Measurements from ENCODE around the gene CHTF18. TPM values are rescaled to one million over a fixed set of nuclear protein-coding genes. Genes with fewer than 3 reads are reported as not detected.

The CHTF18 gene
- polyA plus RNA-seq, 2 donors: 14.8 to 28.9 TPM

DNA sequence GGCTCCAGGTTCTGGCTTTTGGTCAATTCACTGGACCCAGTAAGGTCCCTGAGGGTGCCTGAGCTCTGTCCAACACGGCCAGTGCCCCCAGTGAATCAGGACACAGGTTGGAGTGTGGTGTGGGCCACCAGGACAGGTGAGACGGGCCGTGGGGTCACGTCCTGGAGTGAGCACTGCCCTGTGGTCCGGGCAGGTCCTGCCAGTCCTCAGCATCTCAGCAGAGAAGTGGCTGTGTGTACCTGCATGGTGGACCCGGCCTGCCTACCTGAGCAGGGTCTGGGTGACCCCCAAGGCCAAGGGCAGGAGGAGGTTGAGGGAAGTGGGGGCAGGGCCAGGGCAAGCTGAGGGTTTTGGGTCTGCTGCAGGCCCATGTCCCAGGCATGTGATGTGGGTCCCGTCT lies 14.0 kb downstream of the CHTF18 start:
- H3K4me3 ChIP-seq (ENCODE audit: low read depth in 1 of 2, low read length in 2 of 2): no peak overlapping the region
- H3K27ac ChIP-seq (ENCODE audit: low read depth in 2 of 2, low read length in 1 of 2): no peak overlapping the region

DNA sequence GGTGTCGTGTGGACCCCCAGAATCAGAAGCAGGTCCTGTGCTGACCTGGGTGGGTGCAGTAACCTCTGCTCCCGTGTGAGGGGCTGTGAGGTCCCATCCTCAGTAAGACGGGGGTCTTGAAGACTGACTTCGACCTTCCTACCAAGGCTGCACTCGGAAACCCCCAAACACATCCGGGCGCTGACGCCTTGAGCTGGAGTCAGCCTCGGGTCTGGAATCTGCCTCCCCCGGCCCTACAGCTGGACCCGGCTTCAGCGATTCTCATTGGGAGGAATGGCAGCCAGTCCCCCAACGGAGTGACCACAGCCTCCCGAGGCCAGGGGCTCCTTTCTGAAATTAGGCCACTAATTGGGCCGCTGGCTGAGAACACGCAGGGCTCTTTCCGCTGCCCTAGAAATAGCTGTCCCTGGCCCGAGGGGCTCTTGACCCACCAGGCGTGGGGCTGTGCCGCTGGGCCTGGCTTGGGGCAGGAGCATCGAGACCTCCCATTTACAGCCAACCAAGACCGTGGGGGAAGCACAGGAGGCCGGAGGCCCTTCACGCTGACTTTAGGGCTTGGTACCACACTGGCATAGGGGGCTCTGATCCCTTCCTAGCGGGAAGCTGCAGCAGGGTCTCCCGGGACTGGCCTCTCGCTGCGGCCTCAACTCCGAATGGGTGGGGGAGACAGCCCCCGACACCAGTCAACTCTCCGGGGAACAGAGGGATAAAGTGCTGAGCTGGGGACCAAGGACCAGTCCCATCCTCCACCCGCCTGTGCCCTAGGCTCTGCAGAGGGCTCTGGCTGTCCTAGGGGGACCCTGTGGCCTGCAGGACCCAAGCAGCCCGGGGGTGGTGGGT lies 14.7 kb downstream of the CHTF18 start:
- no peak overlapping the region for H3K4me3 ChIP-seq (ENCODE audit: low read depth in 1 of 2, low read length in 2 of 2)
- no peak overlapping the region for H3K27ac ChIP-seq (ENCODE audit: low read depth in 2 of 2, low read length in 1 of 2)
- H3K9me3 ChIP-seq (ENCODE audit: control insufficient read depth in 2 of 2, insufficient read depth in 1 of 2, low read depth in 1 of 2, low read length in 1 of 2): peaks cover 0 to 3% of the 10 kb centered on the region in 2 donors
- WGBS, 2 donors: 70 to 73% methylated on average over 33 of the region's 33 CpGs
- peaks cover 0 to 2% of the 10 kb centered on the region in 2 donors for H3K4me1 ChIP-seq (ENCODE audit: control insufficient read depth in 2 of 2, insufficient read depth in 2 of 2, low read length in 1 of 2)
- H3K36me3 ChIP-seq (ENCODE audit: control insufficient read depth in 2 of 2, insufficient read depth in 2 of 2, low read length in 1 of 2): no peaks in the 10 kb centered on the region
- H3K27me3 ChIP-seq (ENCODE audit: control insufficient read depth in 1 of 2, insufficient read depth in 2 of 2, low read length in 2 of 2): peaks cover 0 to 18% of the 10 kb centered on the region in 2 donors

More for the DNA sequence above, 14.0 kb downstream of the CHTF18 start:
- peaks cover 0 to 2% of the 10 kb centered on the region in 2 donors for H3K4me1 ChIP-seq (ENCODE audit: control insufficient read depth in 2 of 2, insufficient read depth in 2 of 2, low read length in 1 of 2)
- H3K36me3 ChIP-seq (ENCODE audit: control insufficient read depth in 2 of 2, insufficient read depth in 2 of 2, low read length in 1 of 2): no peaks in the 10 kb centered on the region
- H3K27me3 ChIP-seq (ENCODE audit: control insufficient read depth in 1 of 2, insufficient read depth in 2 of 2, low read length in 2 of 2): peaks cover 0 to 18% of the 10 kb centered on the region in 2 donors
- WGBS, 2 donors: 64 to 65% methylated on average over 7 of the region's 7 CpGs
- peaks cover 0 to 3% of the 10 kb centered on the region in 2 donors for H3K9me3 ChIP-seq (ENCODE audit: control insufficient read depth in 2 of 2, insufficient read depth in 1 of 2, low read depth in 1 of 2, low read length in 1 of 2)

DNA sequence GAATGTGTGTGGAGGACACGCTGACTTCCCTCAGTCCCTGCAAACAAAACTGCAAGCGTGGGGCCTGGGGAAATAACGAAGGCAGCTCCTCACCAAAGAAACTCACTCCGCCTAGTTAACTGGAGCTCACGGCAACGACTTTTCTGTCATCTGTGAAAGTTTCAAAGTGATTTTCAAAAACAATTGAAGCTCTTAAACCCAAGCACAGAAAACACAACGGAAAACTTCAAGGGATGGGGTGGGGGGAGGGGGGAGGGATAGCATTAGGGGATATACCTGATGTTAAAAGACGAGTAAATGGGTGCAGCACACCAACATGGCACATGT lies 15.3 kb downstream of the CHTF18 start:
- H3K36me3 ChIP-seq (ENCODE audit: control insufficient read depth in 2 of 2, insufficient read depth in 2 of 2, low read length in 1 of 2): no peaks in the 10 kb centered on the region
- H3K4me3 ChIP-seq (ENCODE audit: low read depth in 1 of 2, low read length in 2 of 2): no peak overlapping the region
- peaks cover 0 to 18% of the 10 kb centered on the region in 2 donors for H3K27me3 ChIP-seq (ENCODE audit: control insufficient read depth in 1 of 2, insufficient read depth in 2 of 2, low read length in 2 of 2)
- no peak overlapping the region for H3K27ac ChIP-seq (ENCODE audit: low read depth in 2 of 2, low read length in 1 of 2)
- 36 to 38% methylated on average over 8 of the region's 8 CpGs for WGBS, 2 donors
- peaks cover 0 to under 1% of the 10 kb centered on the region in 2 donors for H3K9me3 ChIP-seq (ENCODE audit: control insufficient read depth in 2 of 2, insufficient read depth in 1 of 2, low read depth in 1 of 2, low read length in 1 of 2)
- H3K4me1 ChIP-seq (ENCODE audit: control insufficient read depth in 2 of 2, insufficient read depth in 2 of 2, low read length in 1 of 2): peaks cover 0 to 2% of the 10 kb centered on the region in 2 donors

DNA sequence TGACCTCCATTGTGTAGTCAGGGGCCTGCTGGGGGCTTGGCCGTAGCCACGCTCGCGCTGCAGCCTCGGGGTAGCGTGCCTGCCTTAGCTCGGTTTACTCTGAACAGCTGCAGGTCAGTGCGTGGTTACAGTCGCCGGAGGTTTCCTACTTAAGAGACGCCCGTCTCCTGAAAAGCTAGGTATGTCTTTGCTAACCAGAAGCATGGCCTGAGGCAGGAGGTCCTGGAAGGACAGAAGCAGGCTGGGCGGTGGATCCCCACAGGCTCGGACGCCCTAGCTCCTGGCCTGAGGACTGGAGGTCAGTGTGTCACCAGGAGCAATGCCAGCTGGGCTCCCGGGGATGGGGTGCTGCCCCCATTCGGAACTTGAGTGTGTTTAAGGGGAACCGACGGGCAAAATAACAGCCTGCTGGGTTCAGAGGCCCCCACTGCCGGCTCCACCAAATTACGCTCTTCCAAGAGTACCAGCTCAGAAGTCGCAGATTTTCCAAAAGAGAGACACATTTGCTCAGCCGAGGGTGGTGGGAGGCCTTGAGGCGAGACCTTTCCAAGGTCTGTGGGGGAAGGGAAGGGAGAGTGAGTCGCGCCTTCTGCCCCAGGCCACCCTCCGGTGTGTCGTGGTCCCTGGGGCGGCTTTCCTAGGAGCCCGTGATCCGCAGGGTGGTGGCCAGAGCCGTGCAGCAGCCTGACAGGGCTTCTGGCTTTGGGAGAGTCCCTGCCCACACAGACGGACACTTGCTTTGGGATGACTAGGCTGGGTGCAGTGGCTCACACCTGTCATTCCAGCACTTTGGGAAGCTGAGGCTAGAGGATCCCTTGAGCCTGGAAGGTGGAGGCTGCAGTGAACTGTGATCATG lies 16.0 kb downstream of the CHTF18 start:
- H3K4me1 ChIP-seq (ENCODE audit: control insufficient read depth in 2 of 2, insufficient read depth in 2 of 2, low read length in 1 of 2): no peaks in the 10 kb centered on the region
- H3K27me3 ChIP-seq (ENCODE audit: control insufficient read depth in 1 of 2, insufficient read depth in 2 of 2, low read length in 2 of 2): peaks cover 0 to 18% of the 10 kb centered on the region in 2 donors
- H3K4me3 ChIP-seq (ENCODE audit: low read depth in 1 of 2, low read length in 2 of 2): no peak overlapping the region
- H3K36me3 ChIP-seq (ENCODE audit: control insufficient read depth in 2 of 2, insufficient read depth in 2 of 2, low read length in 1 of 2): no peaks in the 10 kb centered on the region
- no peak overlapping the region for H3K27ac ChIP-seq (ENCODE audit: low read depth in 2 of 2, low read length in 1 of 2)
- H3K9me3 ChIP-seq (ENCODE audit: control insufficient read depth in 2 of 2, insufficient read depth in 1 of 2, low read depth in 1 of 2, low read length in 1 of 2): no peaks in the 10 kb centered on the region
- 42 to 50% methylated on average over 33 of the region's 33 CpGs for WGBS, 2 donors

DNA sequence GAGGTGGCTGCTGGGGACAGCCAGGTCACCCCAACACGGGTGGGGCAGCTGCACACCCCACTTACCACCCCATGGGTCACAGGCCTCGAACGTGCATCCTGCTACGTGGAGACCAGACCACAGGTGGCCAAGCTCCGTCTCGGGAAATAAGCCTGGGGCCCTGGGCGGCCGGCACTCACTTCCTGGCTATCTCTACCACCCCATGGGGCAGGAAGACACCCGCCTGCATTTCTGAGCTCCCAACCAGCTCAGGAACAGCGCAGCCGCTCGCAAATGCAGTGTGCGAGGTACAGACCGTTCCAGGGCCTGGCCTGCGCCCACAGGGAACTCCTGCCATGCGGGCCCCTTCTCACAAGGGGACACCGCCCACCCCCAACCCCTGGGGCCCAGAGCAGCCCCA lies 17.1 kb downstream of the CHTF18 start:
- Histone ChIP-seq H3K36me3 (ENCODE audit: control insufficient read depth in 2 of 2, insufficient read depth in 2 of 2, low read length in 1 of 2) (no peaks in the 10 kb centered on the region), H3K4me3 (ENCODE audit: low read depth in 1 of 2, low read length in 2 of 2) (no peak overlapping the region), H3K4me1 (ENCODE audit: control insufficient read depth in 2 of 2, insufficient read depth in 2 of 2, low read length in 1 of 2) (no peaks in the 10 kb centered on the region), H3K27me3 (ENCODE audit: control insufficient read depth in 1 of 2, insufficient read depth in 2 of 2, low read length in 2 of 2) (peaks cover 0 to 12% of the 10 kb centered on the region in 2 donors), H3K9me3 (ENCODE audit: control insufficient read depth in 2 of 2, insufficient read depth in 1 of 2, low read depth in 1 of 2, low read length in 1 of 2) (no peaks in the 10 kb centered on the region), H3K27ac (ENCODE audit: low read depth in 2 of 2, low read length in 1 of 2) (no peak overlapping the region)
- 71 to 73% methylated on average over 17 of the region's 17 CpGs for WGBS, 2 donors

DNA sequence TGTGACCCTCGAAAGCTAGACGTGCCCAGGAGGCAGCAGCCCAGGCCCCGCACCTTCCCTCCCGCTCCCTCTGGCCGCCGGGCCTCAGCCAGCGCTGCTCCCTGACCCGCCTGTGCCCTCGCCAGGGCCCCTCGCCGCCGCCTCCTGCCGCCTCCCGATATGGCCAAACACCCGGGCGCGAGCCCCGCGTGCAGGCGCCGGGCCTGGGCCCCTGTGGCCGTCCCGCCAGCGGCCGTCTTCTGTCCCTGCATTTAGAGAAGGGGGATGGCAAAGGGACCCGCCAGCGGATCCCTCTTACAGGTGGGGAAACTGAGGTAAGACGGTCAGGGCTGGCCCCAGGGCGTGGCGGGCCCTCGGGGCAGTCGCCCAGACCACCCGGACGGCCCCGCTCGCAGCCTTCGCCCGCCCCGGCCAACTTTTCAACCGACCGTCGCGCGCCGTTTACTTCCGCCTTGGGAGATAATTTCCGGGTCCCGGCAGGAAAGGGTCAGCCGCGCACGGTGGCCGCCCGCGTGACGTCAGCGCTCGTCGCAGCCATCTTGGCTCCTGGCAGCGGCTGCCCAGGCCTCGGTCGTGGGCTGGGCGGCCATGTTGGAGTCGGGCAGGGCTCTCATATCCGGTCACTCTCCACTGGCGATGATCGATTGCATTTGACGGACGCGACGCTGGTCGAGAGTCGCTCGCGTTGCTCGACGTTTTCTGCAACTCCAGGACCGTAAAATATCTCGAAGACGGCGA lies 19.1 kb downstream of the CHTF18 start:
- WGBS, 2 donors: 6 to 13% methylated on average over 80 of the region's 80 CpGs
- Histone ChIP-seq H3K27ac (ENCODE audit: low read depth in 2 of 2, low read length in 1 of 2) (peak overlapping the region; percentile 82 to 93), H3K9me3 (ENCODE audit: control insufficient read depth in 2 of 2, insufficient read depth in 1 of 2, low read depth in 1 of 2, low read length in 1 of 2) (peaks cover 0 to 6% of the 10 kb centered on the region in 2 donors), H3K4me1 (ENCODE audit: control insufficient read depth in 2 of 2, insufficient read depth in 2 of 2, low read length in 1 of 2) (no peaks in the 10 kb centered on the region), H3K27me3 (ENCODE audit: control insufficient read depth in 1 of 2, insufficient read depth in 2 of 2, low read length in 2 of 2) (no peaks in the 10 kb centered on the region), H3K4me3 (ENCODE audit: low read depth in 1 of 2, low read length in 2 of 2) (peak overlapping the region; percentile 75 to 76), H3K36me3 (ENCODE audit: control insufficient read depth in 2 of 2, insufficient read depth in 2 of 2, low read length in 1 of 2) (no peaks in the 10 kb centered on the region)

DNA sequence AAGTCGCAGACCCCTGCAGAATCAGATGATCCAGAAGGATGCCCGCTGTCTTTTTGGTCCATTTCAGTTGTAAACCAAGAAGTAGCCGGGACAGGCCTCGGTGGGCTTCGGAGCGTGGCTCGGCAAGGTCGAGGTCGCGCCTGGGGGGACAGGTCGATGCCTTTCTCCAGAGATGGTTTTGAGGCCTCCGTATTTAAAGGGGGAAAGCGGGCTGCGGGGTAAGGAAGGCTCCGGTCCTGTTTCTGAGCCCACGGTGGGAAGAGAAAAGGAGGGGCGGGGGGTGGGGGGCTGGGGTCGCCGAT lies 19.6 kb downstream of the CHTF18 start:
- Histone ChIP-seq H3K27me3 (ENCODE audit: control insufficient read depth in 1 of 2, insufficient read depth in 2 of 2, low read length in 2 of 2) (peaks cover 0 to 1% of the 10 kb centered on the region in 2 donors), H3K36me3 (ENCODE audit: control insufficient read depth in 2 of 2, insufficient read depth in 2 of 2, low read length in 1 of 2) (no peaks in the 10 kb centered on the region), H3K4me1 (ENCODE audit: control insufficient read depth in 2 of 2, insufficient read depth in 2 of 2, low read length in 1 of 2) (no peaks in the 10 kb centered on the region), H3K4me3 (ENCODE audit: low read depth in 1 of 2, low read length in 2 of 2) (peak overlapping the region; percentile 75 to 76), H3K27ac (ENCODE audit: low read depth in 2 of 2, low read length in 1 of 2) (no peak overlapping the region), H3K9me3 (ENCODE audit: control insufficient read depth in 2 of 2, insufficient read depth in 1 of 2, low read depth in 1 of 2, low read length in 1 of 2) (peaks cover 0 to 6% of the 10 kb centered on the region in 2 donors)
- WGBS, 2 donors: 25 to 33% methylated on average over 19 of the region's 19 CpGs

DNA sequence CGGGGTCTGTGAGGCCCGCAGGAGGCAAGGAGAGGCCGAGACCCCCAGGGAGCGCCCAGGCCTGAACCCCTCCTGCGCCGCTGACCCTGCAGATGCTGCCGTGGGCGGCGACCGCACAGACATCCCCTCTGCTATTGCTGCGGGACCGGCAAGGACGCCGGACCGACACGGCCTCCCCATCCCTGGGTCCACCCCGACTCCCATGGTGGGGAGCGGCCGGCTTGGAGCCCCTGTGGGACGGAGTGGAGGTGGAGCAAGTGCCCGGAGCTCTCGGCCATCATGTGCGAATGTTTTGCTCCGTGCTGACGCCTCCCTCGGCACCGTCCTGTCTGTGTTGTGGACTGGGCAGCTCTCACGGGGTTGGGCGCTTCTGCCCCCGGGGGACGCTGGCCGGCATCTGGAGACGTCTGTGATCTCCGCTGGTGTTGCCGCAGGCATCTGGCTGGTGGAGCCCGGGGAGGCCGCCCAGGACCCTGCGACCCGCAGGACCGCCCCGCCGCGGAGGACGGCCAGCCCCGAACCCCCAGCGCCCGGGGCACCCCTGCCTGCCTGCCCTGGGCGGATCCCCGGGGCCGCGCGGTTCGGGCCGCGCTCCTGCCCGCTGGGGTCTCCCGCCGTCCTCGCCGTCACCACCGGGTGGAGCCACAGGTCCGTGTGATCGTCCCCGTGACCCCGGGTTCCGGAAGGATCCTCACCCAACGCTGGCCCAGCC lies 24.9 kb downstream of the CHTF18 start:
- WGBS, 2 donors: 8 to 12% methylated on average over 59 to 67 of the region's 67 CpGs

DNA sequence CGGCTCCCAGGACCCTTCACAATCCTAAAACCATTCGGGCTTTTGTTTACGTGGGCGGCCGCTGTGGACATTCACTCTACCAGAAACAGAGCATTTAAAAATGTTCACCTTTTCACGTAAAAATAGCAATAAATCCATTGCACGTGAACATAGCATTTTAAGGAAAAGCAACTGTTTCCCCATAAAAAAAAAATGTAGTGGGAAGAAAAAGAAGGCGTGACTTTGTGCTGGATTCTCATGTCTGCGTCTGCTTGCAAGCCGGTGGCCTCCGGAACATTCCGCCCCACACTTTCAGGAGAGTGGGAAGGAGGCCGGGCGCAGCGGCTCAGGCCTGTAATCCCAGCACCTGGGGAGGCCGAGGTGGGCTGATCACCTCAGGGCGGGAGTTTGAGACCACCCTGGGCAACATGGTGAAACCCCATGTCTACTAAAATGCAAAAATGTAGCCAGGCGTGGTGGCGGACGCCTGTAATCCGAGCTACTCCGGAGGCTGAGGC lies 25.5 kb downstream of the CHTF18 start:
- Histone ChIP-seq H3K4me3 (ENCODE audit: low read depth in 1 of 2, low read length in 2 of 2) (no peak overlapping the region), H3K27me3 (ENCODE audit: control insufficient read depth in 1 of 2, insufficient read depth in 2 of 2, low read length in 2 of 2) (peaks cover 0 to 14% of the 10 kb centered on the region in 2 donors), H3K36me3 (ENCODE audit: control insufficient read depth in 2 of 2, insufficient read depth in 2 of 2, low read length in 1 of 2) (no peaks in the 10 kb centered on the region), H3K9me3 (ENCODE audit: control insufficient read depth in 2 of 2, insufficient read depth in 1 of 2, low read depth in 1 of 2, low read length in 1 of 2) (peaks cover 0 to 13% of the 10 kb centered on the region in 2 donors), H3K4me1 (ENCODE audit: control insufficient read depth in 2 of 2, insufficient read depth in 2 of 2, low read length in 1 of 2) (peaks cover 0 to 6% of the 10 kb centered on the region in 2 donors), H3K27ac (ENCODE audit: low read depth in 2 of 2, low read length in 1 of 2) (no peak overlapping the region)
- WGBS, 2 donors: 59 to 60% methylated on average over 22 of the region's 22 CpGs

More for the DNA sequence above, 24.9 kb downstream of the CHTF18 start:
- Histone ChIP-seq H3K4me1 (ENCODE audit: control insufficient read depth in 2 of 2, insufficient read depth in 2 of 2, low read length in 1 of 2) (peaks cover 0 to 6% of the 10 kb centered on the region in 2 donors), H3K4me3 (ENCODE audit: low read depth in 1 of 2, low read length in 2 of 2) (no peak overlapping the region), H3K27ac (ENCODE audit: low read depth in 2 of 2, low read length in 1 of 2) (no peak overlapping the region), H3K9me3 (ENCODE audit: control insufficient read depth in 2 of 2, insufficient read depth in 1 of 2, low read depth in 1 of 2, low read length in 1 of 2) (peaks cover 0 to 8% of the 10 kb centered on the region in 2 donors), H3K27me3 (ENCODE audit: control insufficient read depth in 1 of 2, insufficient read depth in 2 of 2, low read length in 2 of 2) (peaks cover 0 to 11% of the 10 kb centered on the region in 2 donors), H3K36me3 (ENCODE audit: control insufficient read depth in 2 of 2, insufficient read depth in 2 of 2, low read length in 1 of 2) (no peaks in the 10 kb centered on the region)
